GM19351 (cell line): ENCODE data around the gene IQGAP3.
"Not testable (repeated sequence)": the region's sequence is repeated elsewhere in the genome, so short reads cannot be mapped to it uniquely, and the experiment has no call there.

ENCODE experiments used
- ATAC-seq: cut with Tn5 transposase; IDR thresholded peaks from one replicate; pipeline ENCODE4 v1.9.1; 2021; ENCODE audit warnings: mild to moderate bottlenecking, moderate library complexity; ENCODE audit not compliant: unreplicated experiment

Gene IQGAP3

DNA sequence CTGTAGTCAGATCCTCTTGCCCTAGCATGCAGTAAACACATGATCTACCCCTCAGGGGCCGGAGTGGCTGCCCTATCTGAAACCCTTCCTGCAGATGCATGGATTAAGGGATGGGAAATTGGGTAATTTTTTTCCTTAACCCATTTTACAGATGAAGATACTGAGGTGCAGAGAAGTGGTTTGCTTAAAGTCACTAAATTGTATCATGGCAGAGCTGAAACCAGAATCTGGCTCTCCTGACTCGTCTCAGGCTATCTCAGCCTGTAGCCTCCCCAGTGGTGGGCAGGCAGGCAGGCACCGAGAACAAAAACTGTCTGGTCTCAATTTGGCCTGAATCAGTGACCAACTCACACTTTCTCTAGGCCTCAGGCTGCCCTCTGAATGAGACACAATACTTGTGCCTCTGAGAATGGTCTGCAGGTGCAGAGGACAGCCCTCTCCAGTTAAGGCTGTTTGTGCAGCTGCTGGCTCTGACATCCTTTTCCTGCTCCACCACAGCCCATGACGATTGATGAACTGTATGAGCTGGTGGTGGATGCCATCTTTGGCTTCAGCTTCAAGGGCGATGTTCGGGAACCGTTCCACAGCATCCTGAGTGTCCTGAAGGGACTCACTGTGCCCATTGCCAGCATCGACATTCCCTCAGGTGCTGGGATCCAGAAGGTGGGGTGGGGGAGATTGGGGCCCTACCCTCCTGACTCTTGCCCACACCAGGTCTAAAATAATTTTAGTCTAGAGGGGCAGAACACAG is 20.7 kb upstream of the IQGAP3 start:
- no peak for ATAC-seq

DNA sequence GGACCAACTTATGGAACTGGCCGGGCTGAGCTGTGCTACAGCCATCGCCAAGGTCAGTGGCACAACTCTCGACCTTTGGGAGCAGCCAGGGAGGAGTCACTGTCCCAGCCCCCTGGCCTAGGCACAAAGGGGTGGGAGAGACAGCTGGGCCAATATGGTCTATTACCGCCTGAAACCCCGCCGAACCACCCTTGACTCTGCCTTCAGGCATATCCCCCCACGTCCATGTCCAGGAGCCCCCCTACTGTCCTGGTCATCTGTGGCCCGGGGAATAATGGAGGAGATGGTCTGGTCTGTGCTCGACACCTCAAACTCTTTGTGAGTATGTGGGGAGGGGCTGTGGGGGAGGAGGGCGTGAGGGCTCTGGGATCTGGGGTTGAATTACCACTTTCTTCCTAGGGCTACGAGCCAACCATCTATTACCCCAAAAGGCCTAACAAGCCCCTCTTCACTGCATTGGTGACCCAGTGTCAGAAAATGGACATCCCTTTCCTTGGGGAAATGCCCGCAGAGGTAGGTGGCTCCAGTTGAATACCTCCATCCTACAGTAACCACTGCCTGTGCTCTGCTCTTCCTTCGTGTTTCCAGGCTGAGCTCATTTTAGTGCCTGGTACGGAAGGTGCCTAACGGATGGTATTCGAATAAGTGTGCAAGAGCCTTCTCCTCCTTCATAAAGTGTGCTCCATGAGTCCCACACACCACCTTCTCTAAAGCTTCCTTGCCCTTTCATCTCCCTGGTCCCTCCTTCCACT is 20.0 kb upstream of the IQGAP3 start:
- no peak for ATAC-seq

DNA sequence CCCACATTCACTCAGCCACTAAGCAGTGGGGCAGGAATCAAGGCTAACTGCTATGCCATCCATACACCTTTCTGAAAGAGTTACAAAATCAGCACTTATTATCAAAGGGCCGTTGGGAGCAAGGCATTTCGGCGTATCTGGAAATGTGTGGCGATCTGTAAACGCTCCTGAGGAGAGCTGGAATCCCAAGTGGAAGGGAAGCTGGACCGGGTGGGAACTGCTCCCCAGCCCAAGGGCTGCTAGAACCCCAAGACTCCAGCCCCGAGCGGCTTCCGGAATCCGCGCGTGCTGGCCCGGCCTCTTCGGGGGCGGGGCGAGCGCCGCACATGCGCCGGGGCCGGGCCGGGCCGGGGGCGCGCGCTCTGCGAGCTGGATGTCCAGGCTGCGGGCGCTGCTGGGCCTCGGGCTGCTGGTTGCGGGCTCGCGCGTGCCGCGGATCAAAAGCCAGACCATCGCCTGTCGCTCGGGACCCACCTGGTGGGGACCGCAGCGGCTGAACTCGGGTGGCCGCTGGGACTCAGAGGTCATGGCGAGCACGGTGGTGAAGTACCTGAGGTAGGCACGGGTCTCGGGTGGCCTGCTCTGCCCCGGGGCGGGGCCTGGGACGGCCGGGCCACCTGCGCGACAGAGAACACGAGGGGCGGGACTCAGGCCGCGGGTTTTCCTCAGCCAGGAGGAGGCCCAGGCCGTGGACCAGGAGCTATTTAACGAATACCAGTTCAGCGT is 19.2 kb upstream of the IQGAP3 start, which contains the start of gene NAXE:
Gene NAXE, plus strand, starts transcription at position 345 of the 726 bp plus-strand sequence. Its CDS starts 29 bp downstream, at position 374.
- ATAC-seq, result peak; percentile 86

GRCh38 chr1:156591181-156591431 is 18.7 kb upstream of the IQGAP3 start:
- peak; percentile 17 for ATAC-seq

- ATAC-seq, result no peak
These were observed 18.2 kb upstream of the IQGAP3 start for GRCh38 chr1:156590326-156591180.

DNA sequence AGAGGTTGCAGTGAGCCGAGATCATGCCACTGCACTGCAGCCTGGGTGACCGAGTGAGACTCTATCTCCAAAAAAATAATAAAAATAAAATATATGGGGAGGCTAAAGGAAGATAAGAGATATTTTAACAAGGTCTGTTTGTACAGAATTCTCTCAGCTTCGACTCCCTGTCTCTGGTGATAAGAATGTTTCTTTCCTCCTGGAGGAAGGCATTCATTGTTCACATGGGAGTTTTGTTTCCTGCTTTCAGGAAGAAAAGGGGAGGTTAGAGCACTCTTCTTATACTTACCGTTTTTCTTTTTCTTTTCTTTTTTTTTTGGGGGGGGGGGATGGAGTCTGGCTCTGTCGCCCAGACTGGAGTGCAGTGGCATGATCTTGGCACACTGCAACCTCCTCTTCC is 17.2 kb upstream of the IQGAP3 start:
- no peak for ATAC-seq

- not testable (repeated sequence) for ATAC-seq
These were observed 15.6 kb upstream of the IQGAP3 start for GRCh38 chr1:156587927-156588326.

GRCh38 chr1:156586892-156587477 is 14.6 kb upstream of the IQGAP3 start:
- ATAC-seq, result no peak

DNA sequence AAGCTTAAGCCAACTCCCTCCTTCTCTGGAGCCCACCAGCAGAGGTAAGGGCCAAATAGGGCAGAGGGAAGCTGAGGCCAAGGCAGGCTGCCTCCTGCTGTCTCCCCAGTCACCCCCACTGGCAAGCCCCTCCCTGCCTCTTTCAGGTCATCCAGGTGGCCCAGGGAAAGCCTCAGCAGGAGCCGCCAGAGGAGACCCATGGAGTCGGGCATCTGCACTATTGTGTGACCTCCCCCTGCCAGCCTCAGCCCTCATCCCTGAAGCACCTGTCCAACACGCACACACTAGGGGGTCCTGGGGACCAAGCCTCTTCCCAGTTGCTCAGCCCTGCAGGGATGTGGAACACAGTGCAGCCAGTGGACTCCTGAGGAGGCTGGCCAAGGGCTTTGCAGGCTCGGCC is 14.0 kb upstream of the IQGAP3 start:
- no peak for ATAC-seq

- no peak for ATAC-seq
These were observed 12.4 kb upstream of the IQGAP3 start for GRCh38 chr1:156584813-156585212.

GRCh38 chr1:156583821-156584622 is 11.7 kb upstream of the IQGAP3 start:
- ATAC-seq, result no peak

DNA sequence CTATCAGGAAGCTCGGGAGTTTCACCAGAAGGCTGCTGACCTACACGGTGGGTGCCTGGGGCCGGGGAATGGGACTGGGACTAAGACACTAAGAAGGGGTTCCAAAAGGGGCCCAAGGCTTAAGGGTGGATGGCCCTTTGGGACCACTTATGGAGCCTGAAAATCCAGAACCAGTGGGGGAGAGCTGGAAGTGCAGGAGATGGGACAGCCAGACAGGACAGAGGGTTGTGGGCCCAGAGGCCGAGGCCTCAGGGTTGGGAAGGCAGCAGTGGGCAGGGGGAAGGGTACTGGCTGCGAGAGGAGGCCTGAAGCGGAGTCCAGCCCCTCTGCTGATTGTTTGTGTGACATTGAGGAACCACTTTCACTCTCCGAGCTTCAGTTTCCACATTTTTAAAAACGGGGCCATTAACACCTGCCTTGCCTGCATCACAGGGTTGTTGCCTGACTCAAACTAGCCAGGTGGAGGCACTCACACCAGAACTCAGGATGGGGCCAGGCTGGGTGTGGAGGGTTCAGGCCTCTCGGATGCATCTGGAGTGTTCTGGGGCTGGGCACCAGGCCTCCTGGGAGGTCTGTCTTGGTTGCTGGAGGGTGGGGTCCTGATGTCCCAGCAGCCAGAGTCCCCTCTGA is 10.1 kb upstream of the IQGAP3 start:
- peak; percentile 56 for ATAC-seq

DNA sequence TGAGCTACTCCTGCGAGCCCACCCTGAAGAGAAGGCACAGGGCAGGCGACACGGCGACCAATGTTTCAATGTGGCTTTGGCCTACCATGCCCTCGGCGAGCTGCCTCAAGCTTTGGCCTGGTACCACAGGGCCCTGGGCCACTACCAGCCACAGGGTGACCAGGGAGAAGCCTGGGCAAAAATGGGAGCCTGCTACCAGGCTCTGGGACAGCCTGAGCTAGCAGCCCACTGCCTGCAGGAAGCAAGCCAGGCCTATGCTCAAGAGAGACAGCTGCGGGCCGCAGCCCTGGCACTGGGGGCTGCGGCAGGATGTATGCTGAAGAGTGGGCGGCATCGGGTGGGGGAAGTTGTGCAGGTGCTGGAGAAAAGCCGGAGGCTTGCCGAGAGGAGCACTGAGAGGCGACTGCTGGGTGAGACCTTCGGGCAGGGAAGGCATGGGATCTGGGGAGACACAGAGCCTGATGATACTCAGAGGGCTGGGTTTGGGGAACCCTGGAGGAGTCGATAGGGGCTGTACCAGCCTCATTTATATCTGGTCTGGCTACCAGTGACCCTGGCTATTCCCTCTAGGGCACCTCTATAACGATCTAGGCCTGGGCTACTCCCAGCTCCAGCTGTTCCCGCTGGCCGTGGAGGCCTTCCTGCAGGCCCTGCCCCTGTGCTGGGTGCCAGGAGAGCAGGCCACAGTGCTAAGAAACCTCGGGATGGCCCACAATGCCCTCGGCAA is 9.5 kb upstream of the IQGAP3 start:
- ATAC-seq, result no peak

- ATAC-seq, result no peak
These were observed 7.1 kb upstream of the IQGAP3 start, which contains the start of gene TTC24 for GRCh38 chr1:156579472-156579871. Gene TTC24 (plus strand): TSS chr1:156579723. CDS start chr1:156581365, 1,642 bp downstream.

GRCh38 chr1:156578055-156578454 is 5.7 kb upstream of the IQGAP3 start:
- ATAC-seq, result no peak

- no peak for ATAC-seq
These were observed 5.2 kb upstream of the IQGAP3 start for GRCh38 chr1:156577550-156577949.

- no peak for ATAC-seq
These were observed 1.8 kb upstream of the IQGAP3 start for GRCh38 chr1:156574039-156574633.

DNA sequence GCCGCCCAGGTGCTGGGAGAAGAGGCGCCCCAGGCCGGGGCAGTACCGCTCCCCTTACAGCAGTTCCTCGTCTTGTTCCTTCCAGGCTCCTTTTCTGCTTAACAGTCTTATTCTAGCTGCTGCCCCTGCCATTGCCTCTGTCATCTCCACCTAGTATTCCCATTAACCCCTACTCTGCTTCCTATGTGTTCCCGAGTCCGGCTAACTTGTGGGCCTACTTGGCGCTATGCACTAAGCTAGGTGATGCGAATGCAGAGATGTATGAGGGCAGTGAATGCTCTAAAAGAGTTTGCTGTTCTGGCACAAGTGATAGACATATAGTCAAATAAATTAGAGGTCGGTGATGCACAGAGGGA is 276 bp upstream of the IQGAP3 start:
- no peak for ATAC-seq
